ENCODE measurements around the gene OTUD5.
"Not testable (repeated sequence)": the region's sequence is repeated elsewhere in the genome, so short reads cannot be mapped to it uniquely, and the experiment has no call there.

Gene OTUD5

DNA sequence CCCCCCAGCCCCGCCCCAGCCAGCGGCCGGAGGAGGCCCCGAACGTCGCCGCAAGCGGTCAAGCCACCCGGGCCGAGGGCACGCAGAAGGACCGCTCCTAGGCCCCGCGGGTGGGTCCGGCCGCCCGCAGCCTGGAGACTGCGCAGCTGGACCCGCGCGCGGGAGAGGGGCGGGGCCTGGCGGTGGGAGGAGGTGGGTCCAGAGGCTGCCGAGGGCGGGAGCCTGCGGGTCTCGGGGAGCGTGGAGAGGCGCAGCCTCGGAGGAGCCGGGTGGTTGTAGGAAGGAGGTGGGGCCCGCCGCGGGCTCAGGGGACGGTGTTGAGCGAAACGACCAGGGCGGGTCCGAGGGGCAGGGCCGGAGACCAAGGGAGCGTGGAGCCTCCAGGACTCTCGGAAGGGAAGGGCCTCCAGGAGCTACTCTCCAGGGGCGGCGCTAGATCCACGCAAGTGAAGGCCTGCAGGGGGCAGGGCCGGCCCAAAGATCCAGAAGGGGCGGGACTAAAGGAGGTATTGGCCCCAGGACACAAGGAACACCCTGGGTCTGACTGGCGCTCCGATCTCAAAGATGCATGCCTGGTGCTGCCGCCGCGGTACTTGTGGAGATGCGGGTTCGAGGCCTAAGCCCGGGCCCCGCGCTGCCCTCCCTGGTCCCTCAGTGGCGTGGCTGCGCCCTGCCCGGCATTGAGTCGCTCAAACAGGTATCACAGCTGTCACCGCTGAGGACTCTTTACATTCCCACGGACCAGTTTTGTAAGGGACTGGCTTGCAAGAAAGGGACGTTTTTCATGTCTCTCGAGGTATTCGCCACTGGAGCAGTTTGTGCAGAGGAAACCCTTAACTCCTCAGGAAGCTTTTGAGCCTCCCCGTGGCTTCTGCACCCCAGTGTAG is 65.8 kb downstream of the OTUD5 start:
- H3K27ac ChIP-seq (ENCODE audit: low read depth in 2 of 2, low read length in 2 of 2) = peak overlapping the region; percentile 61 to 63
- H3K4me3 ChIP-seq (ENCODE audit: low read length in 2 of 2) = peak overlapping the region; percentile 62 to 65
- no peaks in the 10 kb centered on the region for H3K27me3 ChIP-seq (ENCODE audit: control insufficient read depth in 2 of 2, insufficient read depth in 2 of 2, low read length in 2 of 2)
- no peaks in the 10 kb centered on the region for H3K9me3 ChIP-seq (ENCODE audit: control insufficient read depth in 2 of 2, low read length in 2 of 2)
- H3K4me1 ChIP-seq (ENCODE audit: control insufficient read depth in 2 of 2, insufficient read depth in 2 of 2, low read length in 2 of 2) = peaks cover 10 to 13% of the 10 kb centered on the region in 2 donors
- H3K9ac ChIP-seq (ENCODE audit: low read depth in 1 of 2, low read length in 2 of 2) = peak overlapping the region in 1 of 2 donors; percentile 8
- H3K36me3 ChIP-seq (ENCODE audit: control insufficient read depth in 2 of 2, insufficient read depth in 2 of 2, low read length in 2 of 2) = peaks cover 0 to 3% of the 10 kb centered on the region in 2 donors

DNA sequence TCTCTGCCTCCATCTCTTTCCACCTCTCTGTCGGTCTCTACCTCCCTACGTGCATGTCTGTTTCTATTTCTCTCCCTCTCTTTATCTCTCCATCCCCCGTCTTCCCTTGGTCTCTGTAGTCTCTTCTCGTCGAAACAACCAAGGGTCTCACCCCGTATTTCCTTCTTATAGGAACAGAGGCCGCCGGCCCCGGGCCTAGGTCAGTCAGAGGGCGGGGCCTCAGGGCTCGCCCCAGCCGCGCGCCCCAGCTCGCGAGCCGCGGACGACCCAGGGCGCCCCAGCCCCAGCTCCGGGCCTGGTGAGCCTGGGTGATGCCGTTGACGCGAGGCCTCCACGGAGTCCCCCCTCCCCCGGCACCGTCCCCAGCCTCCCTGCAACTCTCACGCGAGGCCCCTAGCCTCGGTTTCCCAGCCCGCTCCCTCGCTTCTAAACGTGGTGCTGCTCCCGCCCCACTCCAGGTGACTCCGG is 66.4 kb downstream of the OTUD5 start:
- Histone ChIP-seq H3K4me1 (ENCODE audit: control insufficient read depth in 2 of 2, insufficient read depth in 2 of 2, low read length in 2 of 2) (peaks cover 8% of the 10 kb centered on the region in 2 donors), H3K9me3 (ENCODE audit: control insufficient read depth in 2 of 2, low read length in 2 of 2) (no peaks in the 10 kb centered on the region), H3K27ac (ENCODE audit: low read depth in 2 of 2, low read length in 2 of 2) (peak overlapping the region; percentile 61 to 63), H3K4me3 (ENCODE audit: low read length in 2 of 2) (peak overlapping the region; percentile 62 to 65), H3K36me3 (ENCODE audit: control insufficient read depth in 2 of 2, insufficient read depth in 2 of 2, low read length in 2 of 2) (peaks cover 0 to 3% of the 10 kb centered on the region in 2 donors), H3K9ac (ENCODE audit: low read depth in 1 of 2, low read length in 2 of 2) (peak overlapping the region; percentile 41 to 62), H3K27me3 (ENCODE audit: control insufficient read depth in 2 of 2, insufficient read depth in 2 of 2, low read length in 2 of 2) (no peaks in the 10 kb centered on the region)

DNA sequence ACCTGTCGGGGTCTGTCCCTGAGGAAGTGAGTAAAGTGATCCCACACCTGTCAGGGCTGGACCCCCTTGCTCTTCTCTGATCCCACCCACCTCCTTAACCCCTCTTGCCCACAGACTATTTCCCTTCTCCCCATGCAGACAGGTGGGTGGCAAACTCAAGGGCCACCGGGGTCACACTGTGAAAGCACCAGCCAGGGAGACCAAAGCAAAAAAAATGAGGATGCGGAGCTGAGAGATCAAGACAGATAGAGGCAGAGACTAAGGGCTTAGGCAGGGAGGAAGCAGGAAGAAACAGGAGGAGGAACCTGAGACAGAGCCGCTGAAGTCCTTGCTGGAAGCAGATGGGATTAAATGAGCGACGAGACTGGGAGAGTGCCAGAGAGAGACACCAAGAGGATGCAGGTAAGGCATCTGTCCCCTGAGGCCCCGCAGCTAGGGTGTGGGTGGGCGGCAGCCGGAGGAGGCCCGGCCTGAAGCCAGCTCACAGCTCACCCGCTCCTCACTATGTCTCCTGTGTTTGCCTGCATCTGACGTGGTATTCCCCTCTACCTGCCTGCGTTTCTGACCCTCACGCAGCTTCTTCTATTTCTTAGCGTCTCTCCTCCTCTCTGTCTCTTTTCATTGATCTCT is 67.0 kb downstream of the OTUD5 start:
- Histone ChIP-seq H3K27ac (ENCODE audit: low read depth in 2 of 2, low read length in 2 of 2) (peak overlapping the region; percentile 61 to 63), H3K4me1 (ENCODE audit: control insufficient read depth in 2 of 2, insufficient read depth in 2 of 2, low read length in 2 of 2) (peaks cover 8% of the 10 kb centered on the region in 2 donors), H3K36me3 (ENCODE audit: control insufficient read depth in 2 of 2, insufficient read depth in 2 of 2, low read length in 2 of 2) (peaks cover 0 to 3% of the 10 kb centered on the region in 2 donors), H3K9ac (ENCODE audit: low read depth in 1 of 2, low read length in 2 of 2) (peak overlapping the region; percentile 41 to 62), H3K27me3 (ENCODE audit: control insufficient read depth in 2 of 2, insufficient read depth in 2 of 2, low read length in 2 of 2) (no peaks in the 10 kb centered on the region), H3K9me3 (ENCODE audit: control insufficient read depth in 2 of 2, low read length in 2 of 2) (no peaks in the 10 kb centered on the region), H3K4me3 (ENCODE audit: low read length in 2 of 2) (peak overlapping the region; percentile 62 to 65)

DNA sequence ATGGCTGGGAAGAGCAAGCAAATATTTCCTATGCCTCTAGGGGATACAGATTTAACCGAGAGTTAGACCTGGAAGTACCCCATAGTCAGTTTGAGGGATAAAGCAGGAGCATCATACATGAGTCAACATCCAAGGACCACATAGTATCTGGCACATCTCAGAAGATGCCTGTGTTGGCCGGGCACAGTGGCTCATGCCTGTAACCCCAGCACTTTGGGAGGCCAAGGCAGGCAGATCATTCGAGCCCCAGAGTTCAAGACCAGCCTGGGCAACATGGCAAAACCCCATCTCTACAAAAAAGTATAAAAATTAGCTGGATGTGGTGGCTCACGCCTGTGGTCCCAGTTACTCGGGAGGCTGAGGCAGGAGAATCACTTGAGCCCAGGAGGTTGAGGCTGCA is 70.8 kb downstream of the OTUD5 start:
- H3K27me3 ChIP-seq (ENCODE audit: control insufficient read depth in 2 of 2, insufficient read depth in 2 of 2, low read length in 2 of 2); H3K27ac ChIP-seq (ENCODE audit: low read depth in 2 of 2, low read length in 2 of 2); H3K4me1 ChIP-seq (ENCODE audit: control insufficient read depth in 2 of 2, insufficient read depth in 2 of 2, low read length in 2 of 2); H3K4me3 ChIP-seq (ENCODE audit: low read length in 2 of 2); H3K36me3 ChIP-seq (ENCODE audit: control insufficient read depth in 2 of 2, insufficient read depth in 2 of 2, low read length in 2 of 2); H3K9ac ChIP-seq (ENCODE audit: low read depth in 1 of 2, low read length in 2 of 2); H3K9me3 ChIP-seq (ENCODE audit: control insufficient read depth in 2 of 2, low read length in 2 of 2): not testable (repeated sequence)

DNA sequence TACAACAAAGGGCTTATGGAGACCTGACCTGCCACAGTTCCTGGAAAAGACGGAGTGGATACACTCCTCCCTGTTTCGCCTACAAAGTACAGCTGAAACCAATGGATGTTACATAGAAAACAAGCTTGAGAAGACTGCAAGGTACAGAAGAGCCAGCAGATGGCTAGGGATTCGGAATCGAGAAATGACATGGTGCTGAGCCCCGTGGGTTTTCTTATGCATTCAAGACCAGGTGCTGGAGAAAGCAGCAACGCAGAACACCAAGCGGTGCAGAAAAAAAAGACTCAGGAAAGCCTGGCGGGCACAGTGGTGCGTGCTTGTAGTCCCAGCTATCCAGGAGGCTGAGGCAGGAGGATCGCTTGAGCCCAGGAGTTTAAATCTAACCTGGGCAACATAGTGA is 73.7 kb downstream of the OTUD5 start:
- Histone ChIP-seq H3K27ac (ENCODE audit: low read depth in 2 of 2, low read length in 2 of 2) (no peak overlapping the region), H3K4me1 (ENCODE audit: control insufficient read depth in 2 of 2, insufficient read depth in 2 of 2, low read length in 2 of 2) (no peaks in the 10 kb centered on the region), H3K27me3 (ENCODE audit: control insufficient read depth in 2 of 2, insufficient read depth in 2 of 2, low read length in 2 of 2) (no peaks in the 10 kb centered on the region), H3K36me3 (ENCODE audit: control insufficient read depth in 2 of 2, insufficient read depth in 2 of 2, low read length in 2 of 2) (no peaks in the 10 kb centered on the region), H3K9me3 (ENCODE audit: control insufficient read depth in 2 of 2, low read length in 2 of 2) (no peaks in the 10 kb centered on the region), H3K9ac (ENCODE audit: low read depth in 1 of 2, low read length in 2 of 2) (no peak overlapping the region), H3K4me3 (ENCODE audit: low read length in 2 of 2) (no peak overlapping the region)

DNA sequence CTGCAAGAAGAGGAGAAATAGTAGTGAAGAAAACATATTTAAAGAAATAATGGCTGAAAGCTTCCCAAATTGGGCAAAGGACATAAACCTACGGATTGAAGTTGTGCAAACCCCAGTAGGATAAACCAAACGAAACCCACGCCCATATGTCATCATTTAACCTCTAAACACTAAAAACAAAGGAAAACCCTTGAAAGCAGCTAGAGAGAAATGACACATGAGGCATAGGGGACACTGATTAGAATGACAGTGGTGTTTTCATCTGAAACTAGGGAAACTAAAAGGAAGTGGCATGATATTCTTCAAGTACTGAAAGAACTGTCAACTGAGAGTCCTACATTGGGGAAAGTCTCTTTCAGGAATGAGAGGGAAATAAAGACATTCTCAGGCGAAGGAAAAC is 80.5 kb downstream of the OTUD5 start:
- not testable (repeated sequence) for H3K9me3 ChIP-seq (ENCODE audit: control insufficient read depth in 2 of 2, low read length in 2 of 2); H3K27me3 ChIP-seq (ENCODE audit: control insufficient read depth in 2 of 2, insufficient read depth in 2 of 2, low read length in 2 of 2); H3K4me3 ChIP-seq (ENCODE audit: low read length in 2 of 2); H3K4me1 ChIP-seq (ENCODE audit: control insufficient read depth in 2 of 2, insufficient read depth in 2 of 2, low read length in 2 of 2); H3K36me3 ChIP-seq (ENCODE audit: control insufficient read depth in 2 of 2, insufficient read depth in 2 of 2, low read length in 2 of 2); H3K9ac ChIP-seq (ENCODE audit: low read depth in 1 of 2, low read length in 2 of 2); H3K27ac ChIP-seq (ENCODE audit: low read depth in 2 of 2, low read length in 2 of 2)

Measured in mucosa of rectum (tissue), 2 donors.